Endothelial cell (in vitro differentiated cells): ENCODE data around the gene ELAVL2. TPM values are rescaled to one million over a fixed set of nuclear protein-coding genes. Genes with fewer than 3 reads are reported as not detected.

Experiments used
- DNase-seq: peaks from one replicate; pipeline ENCODE4 v3.0.0; 2021; ENCODE audit warnings: low spot score
- H3K27ac Mint-ChIP-seq: one replicate; pipeline ENCODE4 v1.8.0; 2021; ENCODE audit warnings: mixed read lengths, inconsistent platforms; ENCODE audit not compliant: unreplicated experiment
- H3K27me3 Mint-ChIP-seq: one replicate; pipeline ENCODE4 v1.8.0; 2021; ENCODE audit warnings: mild to moderate bottlenecking, moderate library complexity, mixed read lengths, inconsistent platforms; ENCODE audit not compliant: unreplicated experiment
- H3K36me3 Mint-ChIP-seq: one replicate; pipeline ENCODE4 v1.8.0; 2021; ENCODE audit warnings: mild to moderate bottlenecking, low read depth, mixed read lengths, inconsistent platforms; ENCODE audit not compliant: unreplicated experiment
- H3K4me1 Mint-ChIP-seq: one replicate; pipeline ENCODE4 v1.8.0; 2021; ENCODE audit warnings: mild to moderate bottlenecking, mixed read lengths, inconsistent platforms; ENCODE audit not compliant: unreplicated experiment
- H3K4me3 Mint-ChIP-seq: one replicate; pipeline ENCODE4 v1.8.0; 2021; ENCODE audit warnings: mild to moderate bottlenecking, mixed read lengths, inconsistent platforms; ENCODE audit not compliant: unreplicated experiment
- H3K9me3 Mint-ChIP-seq: one replicate; pipeline ENCODE4 v1.8.0; 2021; ENCODE audit warnings: mixed read lengths, inconsistent platforms; ENCODE audit not compliant: unreplicated experiment
- CTCF ChIP-seq: fragments of 200-600 bp; sonication (generic); IDR thresholded peaks from one replicate; pipeline ENCODE4 v1.5.0; 2021; ENCODE audit warnings: antibody characterized with exemption; ENCODE audit not compliant: unreplicated experiment
- total RNA-seq: library from RNA; stranded (reverse); fragmentation: NEBNext Ultra II Directional; extraction: Animal tissue kit (Norgen Biotek cat#: 25700); gene quantifications from one replicate; pipeline ENCODE4 v1.2.1, GENCODE V29; 2021; ENCODE audit not compliant: unreplicated experiment

Gene ELAVL2
- total RNA-seq, 1 donor from 2014 or later: 10.3 TPM

GRCh38 chr9:23837038-23837437 is 11.0 kb upstream of the ELAVL2 start:
- Mint-ChIP-seq H3K36me3 (no peaks in the 10 kb centered on the region), H3K27me3 (peaks cover under 1% of the 10 kb centered on the region), H3K4me3 (no peak overlapping the region), H3K9me3 (no peaks in the 10 kb centered on the region), H3K27ac (peak overlapping the region; percentile 17), H3K4me1 (peaks cover 20% of the 10 kb centered on the region)
- no peak for DNase-seq
- TF ChIP-seq CTCF: no peak

GRCh38 chr9:23830929-23831730 is 5.1 kb upstream of the ELAVL2 start:
- peak; percentile 49 for DNase-seq
- no peaks in the 10 kb centered on the region for H3K9me3 Mint-ChIP-seq
- peaks cover 25% of the 10 kb centered on the region for H3K4me1 Mint-ChIP-seq
- H3K4me3 Mint-ChIP-seq: peak overlapping the region; percentile 90
- no peaks in the 10 kb centered on the region for H3K36me3 Mint-ChIP-seq
- TF ChIP-seq CTCF: no peak
- H3K27me3 Mint-ChIP-seq: peaks cover 3% of the 10 kb centered on the region
- peak overlapping the region; percentile 93 for H3K27ac Mint-ChIP-seq

- no peaks in the 10 kb centered on the region for H3K36me3 Mint-ChIP-seq
- TF ChIP-seq CTCF: no peak
- H3K27ac Mint-ChIP-seq: no peak overlapping the region
- H3K4me1 Mint-ChIP-seq: peaks cover 20% of the 10 kb centered on the region
- no peaks in the 10 kb centered on the region for H3K9me3 Mint-ChIP-seq
- H3K4me3 Mint-ChIP-seq: peak overlapping the region; percentile 90
- peaks cover 3% of the 10 kb centered on the region for H3K27me3 Mint-ChIP-seq
- DNase-seq: no peak
Observed at GRCh38 chr9:23830476-23830805, 4.4 kb upstream of the ELAVL2 start.

GRCh38 chr9:23829580-23830475 is 3.8 kb upstream of the ELAVL2 start:
- Mint-ChIP-seq H3K27me3 (peaks cover 3% of the 10 kb centered on the region), H3K9me3 (no peaks in the 10 kb centered on the region), H3K4me3 (peak overlapping the region; percentile 90), H3K4me1 (peaks cover 20% of the 10 kb centered on the region), H3K27ac (no peak overlapping the region), H3K36me3 (no peaks in the 10 kb centered on the region)
- TF ChIP-seq CTCF: no peak
- peak; percentile 59 for DNase-seq
